ENCODE data around the gene RNF135.

- TF ChIP-seq CTCF (conservative IDR thresholded peaks at IDR 0.05; ENCODE audit: low read length), result no peak
- TF ChIP-seq EZH2phosphoT487 (IDR thresholded peaks at IDR 0.05; ENCODE audit: borderline replicate concordance, low read depth, low read length), result no peak
Measured at GRCh38 chr17:30958187-30958586, 12.7 kb upstream of the RNF135 start.

Measured in OCI-LY7 (cell line).